Endothelial cell of umbilical vein (primary cell): ENCODE data around the gene CEP44.

Source experiments
- CTCF ChIP-seq, 2 donors: IDR thresholded peaks; 1 replicate in 1 of 2; 2 replicates in 1 of 2; pipeline ENCODE4 v1.5.1; 2011; ENCODE audit warnings: low read length in 2 of 2, mild to moderate bottlenecking in 2 of 2, moderate library complexity in 2 of 2, control low read depth in 1 of 2, inconsistent platforms in 1 of 2, low read depth in 1 of 2; ENCODE audit not compliant: insufficient read depth in 1 of 2; ENCODE audit errors: extremely low read depth in 1 of 2
- POLR2A ChIP-seq: IDR thresholded peaks from 2 replicates; pipeline ENCODE4 v1.6.1; 2012; ENCODE audit warnings: low read depth, mild to moderate bottlenecking, control low read depth, low read length

- no peak for TF ChIP-seq CTCF (IDR thresholded peaks at IDR 0.05; ENCODE audit: extremely low read depth in 1 of 2, insufficient read depth in 1 of 2, low read depth in 1 of 2, low read length in 2 of 2)
- TF ChIP-seq POLR2A: no peak
Observed at GRCh38 chr4:174259580-174259979, 24.1 kb upstream of the CEP44 start.
